Hepatic stellate cell (primary cell): Measurements from ENCODE around the gene RNU1-4.
"Not testable (repeated sequence)": the region's sequence is repeated elsewhere in the genome, so short reads cannot be mapped to it uniquely, and the experiment has no call there.

Experiments
- DNase-seq: peaks from one replicate; pipeline ENCODE4 v3.0.0; 2011; ENCODE audit warnings: low spot score

Gene RNU1-4

DNA sequence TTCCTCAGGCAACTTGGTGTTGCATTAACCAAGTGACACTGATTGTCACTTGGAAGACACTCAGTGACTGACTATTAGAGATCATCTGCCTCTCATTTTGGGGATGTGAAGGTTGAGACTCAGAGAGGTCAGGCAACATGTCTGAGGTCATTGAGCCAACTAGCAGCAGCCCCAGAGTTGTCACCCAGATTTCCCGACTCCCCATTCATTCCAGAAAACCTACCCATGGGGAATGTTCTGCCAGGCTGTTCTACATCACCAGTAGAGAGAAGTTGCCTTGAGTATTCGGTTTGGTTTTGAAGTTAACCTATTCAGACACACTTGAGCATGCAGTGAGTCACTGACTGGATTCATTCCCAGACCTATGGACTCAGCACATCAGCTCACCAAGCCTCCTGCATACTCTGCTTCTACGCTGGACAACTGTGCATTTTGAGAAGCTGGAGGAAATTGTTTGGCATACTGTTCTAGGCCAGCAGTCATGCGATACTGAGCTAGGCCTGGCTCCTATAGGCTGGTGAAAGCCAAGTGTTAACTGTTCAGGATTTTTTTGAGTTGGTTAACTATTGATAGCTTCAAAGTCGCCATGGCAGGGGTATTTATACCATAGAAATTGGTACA, 29.9 kb downstream of the RNU1-4 start:
- DNase-seq: not testable (repeated sequence)

DNA sequence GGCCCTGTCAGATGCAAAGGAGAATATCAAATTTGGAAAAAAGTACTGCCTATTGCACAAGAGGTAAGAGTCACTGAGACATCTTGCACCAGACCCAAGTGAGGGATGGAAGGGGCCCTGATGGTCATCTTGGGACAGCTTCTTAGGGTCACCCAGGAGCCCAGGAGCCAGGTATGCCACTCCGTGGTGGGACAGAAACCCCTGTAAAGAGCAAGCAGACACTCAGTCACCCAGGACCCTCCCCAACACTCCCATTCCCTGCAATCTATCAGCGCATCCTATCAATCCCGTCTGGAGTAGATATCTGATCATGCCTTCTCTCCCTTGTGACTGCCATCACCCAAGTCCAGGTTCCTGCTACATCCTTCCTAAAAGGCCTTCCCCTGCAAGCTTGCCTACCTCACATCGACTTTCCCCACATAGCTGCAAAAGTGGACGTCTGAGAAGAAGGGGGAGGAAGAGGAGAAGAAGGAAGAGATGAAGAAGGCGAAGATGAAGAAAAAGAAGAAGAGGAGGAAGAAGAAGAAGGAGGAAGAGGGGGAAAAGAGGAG, 30.7 kb downstream of the RNU1-4 start:
- DNase-seq: not testable (repeated sequence)

DNA sequence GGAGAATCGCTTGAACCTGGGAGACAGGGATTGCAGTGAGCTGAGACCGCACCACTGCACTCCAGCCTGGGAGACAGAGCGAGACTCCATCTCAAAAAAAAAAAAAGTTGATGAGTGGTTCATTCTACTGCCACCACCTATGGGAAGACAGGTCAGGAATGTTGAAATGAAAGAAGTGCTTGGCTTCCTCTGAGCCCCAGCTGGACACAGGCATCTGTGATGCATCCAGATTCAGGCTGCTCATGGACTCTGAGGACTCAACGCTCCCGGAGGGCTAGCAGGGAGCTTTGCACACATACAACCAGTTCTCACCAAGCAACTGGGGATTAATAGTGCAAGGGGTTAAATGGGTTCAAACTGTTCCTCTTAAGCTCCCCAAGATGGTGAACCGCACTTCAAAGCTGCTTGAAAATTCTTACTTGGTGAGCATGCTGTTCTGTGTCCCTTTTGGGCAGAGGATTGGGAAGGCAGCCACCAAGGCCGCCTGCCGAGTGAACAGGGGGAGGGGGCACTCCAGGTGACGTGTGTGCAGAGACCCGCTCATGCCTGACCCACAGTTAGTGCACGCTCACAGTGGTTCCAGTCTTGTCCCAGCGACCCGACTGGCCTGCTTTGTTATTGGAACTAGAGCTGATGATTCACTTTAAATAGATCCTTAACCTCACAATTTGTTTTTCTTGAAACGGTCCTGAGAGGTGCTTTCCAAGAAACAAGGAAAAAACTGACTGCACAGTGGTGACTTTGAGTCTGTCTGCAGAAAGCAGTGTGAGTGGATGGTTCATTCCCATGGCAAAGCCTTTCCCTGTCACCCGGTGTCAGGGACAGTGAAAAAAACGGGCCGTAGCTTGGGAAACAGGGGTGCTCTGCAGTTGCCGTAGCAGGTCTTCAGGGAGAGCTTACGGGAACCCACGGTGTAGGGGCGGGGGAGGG, 32.2 kb downstream of the RNU1-4 start:
- not testable (repeated sequence) for DNase-seq

DNA sequence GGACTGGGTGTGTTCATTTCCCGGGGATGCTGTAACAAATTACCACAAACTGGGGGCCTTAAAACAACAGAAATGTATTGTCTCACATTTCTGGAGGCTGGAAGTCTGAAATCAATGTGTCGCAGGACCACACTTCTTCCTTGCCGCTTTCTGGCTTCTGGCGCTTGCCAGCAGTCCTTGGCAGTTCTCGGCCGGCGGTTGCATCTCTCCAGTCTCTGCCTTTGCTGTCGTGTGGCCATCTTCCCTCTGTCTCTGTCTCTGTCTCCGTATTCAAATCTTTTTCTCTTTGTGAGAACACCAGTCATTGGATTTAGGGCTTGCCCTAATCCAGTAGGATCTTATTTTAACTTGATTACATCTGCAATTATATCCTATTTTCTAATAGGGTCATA, 32.9 kb downstream of the RNU1-4 start:
- DNase-seq: not testable (repeated sequence)

DNA sequence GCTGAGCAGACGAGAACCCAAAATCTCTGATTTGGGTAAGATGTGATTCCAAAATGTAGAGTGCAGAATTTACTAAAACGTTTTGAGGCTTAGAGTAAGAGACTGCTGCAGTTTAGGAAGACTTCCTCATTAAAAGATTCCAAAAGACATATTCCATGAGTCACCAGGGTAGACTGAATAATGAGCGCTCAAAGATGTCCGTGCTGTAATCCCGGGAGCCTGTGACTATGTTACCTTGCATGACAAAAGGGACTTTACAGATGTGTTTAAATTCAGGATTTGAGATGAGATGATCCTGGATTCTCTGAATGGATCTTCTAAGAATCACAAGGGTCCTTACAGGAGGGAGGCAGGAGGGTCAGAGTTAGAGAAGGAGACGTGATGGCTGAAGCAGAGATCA, 33.4 kb downstream of the RNU1-4 start:
- DNase-seq: not testable (repeated sequence)

DNA sequence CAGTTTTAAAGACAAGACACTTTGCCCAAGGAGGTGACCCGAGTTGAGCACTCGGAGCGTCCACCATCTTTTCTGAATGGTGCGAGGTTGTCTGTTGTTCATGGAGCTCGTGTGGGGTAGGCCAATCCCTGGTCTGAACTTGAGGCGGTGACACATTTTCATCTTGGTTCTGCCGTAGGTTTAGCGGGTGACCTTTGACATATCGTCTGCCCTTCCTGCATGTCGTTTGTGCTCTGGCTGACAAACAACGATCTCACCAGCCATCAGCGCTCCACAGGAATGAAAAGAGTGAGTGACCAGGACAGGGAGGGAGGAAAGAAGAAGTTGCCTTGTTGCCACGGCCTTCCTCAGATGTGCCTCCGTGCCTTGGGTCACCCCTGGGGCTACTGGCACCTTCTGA, 34.5 kb downstream of the RNU1-4 start:
- DNase-seq: not testable (repeated sequence)

DNA sequence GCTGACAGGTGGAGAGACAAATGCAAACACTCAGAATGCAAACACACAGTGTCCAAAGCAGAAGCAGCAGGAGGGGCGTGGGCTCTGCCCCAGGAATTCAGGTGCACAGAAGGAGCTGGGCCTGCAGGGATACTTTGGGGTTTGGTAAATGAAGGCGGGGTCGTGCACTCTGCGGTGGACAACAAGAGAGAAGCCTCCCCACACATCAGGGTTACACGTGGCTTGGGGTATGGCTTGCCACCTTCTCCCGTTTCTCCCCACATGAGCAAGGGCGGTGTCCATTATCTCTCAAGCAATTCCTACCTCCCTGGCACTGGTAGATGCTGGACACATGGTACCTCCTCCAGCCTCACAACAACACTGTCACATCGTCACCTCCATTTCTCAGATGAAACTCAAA, 35.0 kb downstream of the RNU1-4 start:
- not testable (repeated sequence) for DNase-seq

DNA sequence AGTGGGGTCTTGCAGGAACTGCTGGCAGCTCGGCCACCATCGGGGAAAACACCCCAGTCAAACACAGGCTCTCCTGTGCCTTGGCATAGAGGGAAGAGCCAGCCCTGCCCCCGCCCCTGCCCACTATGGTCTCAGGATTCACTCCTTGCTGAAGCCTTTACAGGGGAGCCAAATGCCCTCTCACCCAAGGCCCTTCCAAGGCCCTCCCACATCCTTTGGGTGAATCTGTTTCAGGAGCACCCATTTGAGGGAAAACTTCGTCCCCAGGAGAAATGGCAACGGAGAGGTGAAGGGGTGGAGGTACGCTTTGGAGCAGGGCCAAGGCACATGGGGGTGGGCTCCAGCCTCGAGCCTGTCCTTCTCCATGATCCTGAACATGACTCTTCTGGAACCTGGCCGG, 35.9 kb downstream of the RNU1-4 start:
- DNase-seq: not testable (repeated sequence)

DNA sequence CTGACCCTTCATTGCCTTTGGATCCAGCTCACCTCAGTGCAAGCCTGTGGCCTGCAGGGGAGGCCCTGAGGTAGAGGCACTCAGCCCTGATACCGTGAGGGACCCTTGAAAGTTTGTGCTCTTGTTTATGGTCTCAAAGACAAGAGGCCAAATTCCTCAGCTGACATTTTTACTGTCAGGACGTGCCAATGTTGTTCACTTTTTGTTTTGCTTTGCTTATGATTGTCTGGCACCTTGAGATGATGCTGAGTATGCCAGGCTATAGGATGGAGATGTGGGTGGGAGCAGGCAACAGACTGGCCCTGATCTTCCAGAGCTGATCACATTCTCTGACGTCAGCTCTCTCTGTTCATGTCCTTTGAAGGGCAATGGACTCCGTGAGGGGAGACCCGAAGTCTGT, 36.5 kb downstream of the RNU1-4 start:
- DNase-seq: not testable (repeated sequence)

DNA sequence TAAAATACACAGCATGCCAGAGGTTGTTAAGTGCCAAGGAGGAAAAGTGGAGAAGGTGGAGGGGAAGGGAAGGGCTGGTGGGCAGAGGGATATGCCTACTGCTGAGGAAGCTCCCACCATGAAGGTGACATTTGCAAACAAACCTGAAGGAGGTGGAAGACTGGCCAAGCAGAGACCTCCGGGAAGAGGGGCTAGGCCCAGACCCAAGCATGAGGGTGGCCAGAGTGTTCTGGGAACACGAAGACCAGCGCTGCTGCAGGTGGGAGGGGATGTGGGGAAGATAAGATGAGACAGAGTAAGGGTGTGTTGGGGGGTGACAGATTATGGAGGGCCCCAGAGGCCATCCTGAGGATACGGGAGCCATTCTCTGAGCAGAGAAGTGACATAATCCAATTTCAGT, 37.5 kb downstream of the RNU1-4 start:
- DNase-seq: not testable (repeated sequence)

DNA sequence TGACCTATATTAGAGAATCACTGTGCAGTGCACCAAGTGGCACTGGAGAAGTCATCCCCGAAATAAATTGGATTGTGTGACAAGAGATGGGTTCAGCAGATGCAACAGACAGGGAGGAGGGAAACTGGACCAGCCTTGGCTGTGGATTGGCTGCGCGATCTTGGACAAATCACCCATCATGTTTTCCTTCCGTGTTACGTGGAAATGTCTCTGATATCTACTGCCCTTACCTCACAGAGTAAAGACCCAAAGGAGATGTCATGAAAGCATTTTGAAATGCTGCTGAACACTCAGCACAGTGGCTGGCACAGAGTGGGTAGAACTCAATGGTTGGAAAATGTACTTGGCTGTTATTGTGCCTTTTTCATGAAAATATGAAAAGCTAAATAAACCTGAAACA, 39.2 kb downstream of the RNU1-4 start:
- not testable (repeated sequence) for DNase-seq

DNA sequence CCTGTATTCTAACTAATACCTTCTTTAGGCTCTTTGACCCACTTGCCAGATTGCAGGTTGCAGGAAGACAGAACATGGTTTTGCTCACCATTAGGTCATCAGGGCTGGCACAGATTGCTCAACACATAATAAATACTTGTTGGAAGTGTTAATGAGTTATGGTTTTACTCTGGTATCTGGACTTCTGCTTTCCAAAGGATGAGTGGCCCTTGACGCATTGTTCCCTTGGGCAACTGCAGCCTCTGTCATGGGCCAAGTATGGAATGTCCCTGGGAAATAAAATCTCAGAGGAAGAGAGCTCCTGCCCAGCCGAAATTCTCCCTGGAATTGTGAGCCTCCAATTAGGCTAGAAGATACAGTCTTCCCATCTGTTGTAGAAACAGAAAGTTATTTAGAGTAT, 40.7 kb downstream of the RNU1-4 start:
- DNase-seq: not testable (repeated sequence)

DNA sequence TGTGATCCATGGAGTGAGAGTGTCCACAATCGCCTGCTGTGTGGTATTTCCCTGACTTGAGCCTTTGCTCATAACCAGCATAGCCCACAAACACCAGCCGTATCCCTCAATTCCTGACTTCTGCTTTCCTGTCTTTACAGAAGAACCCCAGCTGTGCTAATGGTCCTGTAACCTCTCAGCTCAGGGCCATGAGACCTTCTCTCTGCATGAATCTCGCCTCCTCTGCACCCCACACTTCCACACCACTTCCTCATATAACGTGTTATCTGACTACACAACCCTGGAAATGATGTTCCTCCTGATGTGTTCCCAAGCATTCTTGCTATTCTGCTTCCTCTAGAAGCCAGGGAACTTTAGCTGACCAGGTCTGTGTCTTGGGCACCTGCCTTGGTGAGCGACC, 41.3 kb downstream of the RNU1-4 start:
- DNase-seq: not testable (repeated sequence)

DNA sequence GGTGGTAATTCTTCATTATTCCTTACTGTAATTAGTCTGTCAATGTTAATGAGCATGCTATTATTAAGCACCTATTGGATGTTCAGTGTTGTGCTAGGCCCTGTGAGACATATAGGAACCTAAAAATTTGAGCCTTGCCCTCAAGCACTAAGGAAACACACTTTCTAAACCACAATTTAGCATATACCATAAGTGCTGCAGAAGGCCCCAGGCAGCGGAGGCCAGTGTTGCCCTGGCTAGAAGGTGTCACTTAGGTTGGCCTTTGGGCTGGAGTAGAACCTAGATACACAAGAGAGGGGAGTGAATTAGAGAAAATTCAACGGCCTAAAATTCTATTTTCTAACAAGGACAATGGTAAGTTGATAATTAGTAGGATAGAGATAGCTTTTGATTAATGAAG, 44.6 kb downstream of the RNU1-4 start:
- not testable (repeated sequence) for DNase-seq

DNA sequence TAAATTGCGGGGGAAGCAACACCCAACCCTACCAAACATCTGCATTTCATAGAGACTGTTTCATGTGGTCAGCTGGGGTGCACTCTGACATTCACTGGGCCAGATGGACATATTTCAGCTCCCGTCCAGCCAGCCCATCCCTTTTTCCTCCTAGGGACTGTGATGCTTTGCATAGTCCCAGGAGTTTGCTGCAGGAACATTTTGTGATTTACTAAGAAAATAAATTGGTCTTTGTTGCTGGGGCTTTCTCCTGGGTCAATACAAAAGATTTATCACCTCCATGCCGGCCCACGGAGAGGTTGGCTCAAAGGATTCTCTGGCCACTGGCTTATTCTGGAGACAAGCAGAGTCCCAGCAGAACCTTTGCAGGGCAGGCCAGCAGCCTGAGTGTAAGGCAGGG, 46.0 kb downstream of the RNU1-4 start:
- DNase-seq: not testable (repeated sequence)

DNA sequence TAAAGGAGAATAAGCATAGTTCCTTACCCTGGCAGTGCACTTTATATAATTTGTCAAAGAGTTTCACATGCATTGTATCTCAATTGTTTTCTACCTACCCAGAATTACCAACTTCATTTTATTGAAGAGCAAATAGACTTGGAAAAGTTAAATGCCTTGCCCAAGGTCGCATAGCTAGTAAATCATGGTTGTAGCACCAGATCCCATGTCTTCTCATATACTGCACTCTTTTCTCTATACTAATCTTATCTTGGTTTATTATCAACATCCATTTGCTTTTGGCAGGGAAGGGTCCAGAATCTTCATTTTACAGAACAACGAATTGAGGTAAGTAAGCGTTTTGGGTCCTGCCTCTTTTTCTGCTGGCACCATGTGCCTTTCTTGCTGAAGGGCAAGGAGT, 46.9 kb downstream of the RNU1-4 start:
- DNase-seq: not testable (repeated sequence)

DNA sequence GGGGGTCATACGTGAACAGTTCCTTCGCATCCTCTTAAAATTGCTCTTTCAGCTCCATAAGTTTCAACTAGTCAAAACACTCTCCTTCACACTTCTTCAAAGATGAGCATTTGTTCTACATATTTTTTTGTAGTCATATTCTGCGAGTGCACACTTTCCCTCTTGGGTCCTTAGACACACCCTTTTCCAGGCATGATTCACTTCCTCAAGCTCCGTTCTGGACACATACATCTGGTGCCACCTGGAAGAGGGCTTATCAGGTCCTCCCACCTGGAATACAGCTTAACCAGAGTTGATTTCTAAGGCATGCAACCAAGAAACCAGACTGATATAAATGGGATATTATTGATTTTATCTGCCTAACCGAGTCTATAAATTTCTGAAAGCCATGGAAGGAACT, 47.4 kb downstream of the RNU1-4 start:
- not testable (repeated sequence) for DNase-seq
